WI38 (cell line): Measurements from ENCODE around the gene UPF1.

Experiments
- H3K4me3 ChIP-seq: 2 replicates; pipeline ENCODE4 v1.5.1; 2011; ENCODE audit warnings: low read depth, mild to moderate bottlenecking, control low read depth, low read length
- CTCF ChIP-seq: IDR thresholded peaks from 2 replicates; pipeline ENCODE4 v1.5.1; 2012; ENCODE audit warnings: low read depth, mild to moderate bottlenecking, control low read depth, low read length

UPF1 gene

GRCh38 chr19:18831524-18832305 is at the start of gene UPF1:
UPF1 (plus strand) TSS chr19:18831959; CDS start chr19:18832210, 251 bp downstream.
- no peak for TF ChIP-seq CTCF
- peak within 1 kb of the TSS; percentile 87 for H3K4me3 ChIP-seq

- no peak overlapping the region for H3K4me3 ChIP-seq
- TF ChIP-seq CTCF: no peak
These were observed 49.1 kb upstream of the UPF1 start for GRCh38 chr19:18782559-18783225.

- no peak for TF ChIP-seq CTCF
- no peak overlapping the region for H3K4me3 ChIP-seq
These were observed 47.6 kb upstream of the UPF1 start for GRCh38 chr19:18783958-18784785.

- TF ChIP-seq CTCF: no peak
- H3K4me3 ChIP-seq: no peak overlapping the region
These were observed 47.0 kb upstream of the UPF1 start for GRCh38 chr19:18784786-18785120.

- TF ChIP-seq CTCF: no peak
- H3K4me3 ChIP-seq: no peak overlapping the region
These were observed 46.3 kb upstream of the UPF1 start for GRCh38 chr19:18785179-18786124.

GRCh38 chr19:18788529-18789421 is 43.0 kb upstream of the UPF1 start:
- H3K4me3 ChIP-seq: no peak overlapping the region
- no peak for TF ChIP-seq CTCF
